ENCODE data around the gene PARVB.

PARVB gene

GRCh38 chr22:44001521-44001920 lies 22.6 kb upstream of the PARVB start:
- CTCF ChIA-PET, result interaction anchor here (1.1 to 5.0 kb wide), 3 partner anchors 8 to 84 kb away, joined by 3 to 39 read pairs (median 5); no protein-coding TSS in a partner anchor
- Histone ChIP-seq H3K27ac (ENCODE audit: extremely low read depth, low read depth, low read length) (no peak overlapping the region), H3K9me3 (ENCODE audit: control insufficient read depth, insufficient read depth, low read depth, low read length) (no peaks in the 10 kb centered on the region), H3K36me3 (ENCODE audit: control insufficient read depth in 2 of 2, insufficient read depth in 1 of 2, low read length in 2 of 2) (peaks cover 3 to 34% of the 10 kb centered on the region in 2 experiments; a peak in 2 of 3 replicates), H3K4me3 (ENCODE audit: low read depth, low read length) (no peak overlapping the region), H3K4me1 (ENCODE audit: control insufficient read depth, insufficient read depth, low read length) (no peaks in the 10 kb centered on the region)
- TF ChIP-seq MZF1 (tag by site-specific recombination; IDR thresholded peaks at IDR 0.05; ENCODE audit: borderline replicate concordance) (no peak), ZNF623 (tag by site-specific recombination; IDR thresholded peaks at IDR 0.05) (no peak), ZNF561 (tag by site-specific recombination; IDR thresholded peaks at IDR 0.05; ENCODE audit: borderline replicate concordance) (no peak), SP7 (tag by site-specific recombination; IDR thresholded peaks at IDR 0.05) (no peak), ZNF654 (tag by site-specific recombination; IDR thresholded peaks at IDR 0.05; ENCODE audit: low read depth) (no peak), EGR2 (tag by site-specific recombination; IDR thresholded peaks at IDR 0.05; ENCODE audit: low read depth) (no peak), GLIS1 (tag by site-specific recombination; IDR thresholded peaks at IDR 0.05) (no peak), ZNF518A (tag by site-specific recombination; conservative IDR thresholded peaks at IDR 0.05; ENCODE audit: low read depth) (no peak), ZNF266 (tag by site-specific recombination; IDR thresholded peaks at IDR 0.05; ENCODE audit: low read depth) (no peak), ZNF776 (tag by site-specific recombination; IDR thresholded peaks at IDR 0.05; ENCODE audit: borderline replicate concordance) (no peak), ZNF398 (tag by site-specific recombination; IDR thresholded peaks at IDR 0.05) (no peak), ZNF214 (tag by site-specific recombination; IDR thresholded peaks at IDR 0.05; ENCODE audit: borderline replicate concordance) (no peak)
- POLR2A ChIA-PET, result no interaction called here

- H3K27ac ChIP-seq (ENCODE audit: extremely low read depth, low read depth, low read length), result no peak overlapping the region
- H3K9me3 ChIP-seq (ENCODE audit: control insufficient read depth, insufficient read depth, low read depth, low read length), result no peaks in the 10 kb centered on the region
- H3K36me3 ChIP-seq (ENCODE audit: control insufficient read depth in 2 of 2, insufficient read depth in 1 of 2, low read length in 2 of 2), result peaks cover 3 to 26% of the 10 kb centered on the region in 2 experiments; a peak in 2 of 3 replicates
- ChIA-PET CTCF (interaction anchor here (0.6 to 5.0 kb wide), 2 partner anchors 9 to 623 kb away, joined by 3 to 39 read pairs; no protein-coding TSS in a partner anchor), POLR2A (no interaction called here)
- no peak overlapping the region for H3K4me3 ChIP-seq (ENCODE audit: low read depth, low read length)
- no peaks in the 10 kb centered on the region for H3K4me1 ChIP-seq (ENCODE audit: control insufficient read depth, insufficient read depth, low read length)
- TF ChIP-seq EGR2 (tag by site-specific recombination; IDR thresholded peaks at IDR 0.05; ENCODE audit: low read depth) (peak; percentile 21; the same call in 1 of the 2 replicates), TSHZ1 (tag by site-specific recombination; IDR thresholded peaks at IDR 0.05; ENCODE audit: borderline replicate concordance) (no peak)
Measured at GRCh38 chr22:44002324-44002723, 21.8 kb upstream of the PARVB start.

Data from HEK293 (cell line).